Heart left ventricle (tissue), 13 donors: ENCODE measurements around the gene DKK3.

Experiments
- POLR2A ChIP-seq, 2 donors: fragments of 450-650 bp; IDR thresholded peaks; one replicate each; pipeline ENCODE4 v1.6.1; 2017; ENCODE audit warnings: antibody characterized with exemption in 2 of 2, mild to moderate bottlenecking in 2 of 2, moderate library complexity in 2 of 2
- TF ChIP-seq, protein P1 (sequence below), 12 donors: fragments of 200-600 bp; sonication (generic) in 4 of 12; IDR thresholded peaks; one replicate each; pipeline versions ENCODE4 v1.5.0 to v1.8.0; 2018 to 2022; ENCODE audit warnings: antibody characterized with exemption in 12 of 12, mild to moderate bottlenecking in 5 of 12
- donor health status: ischemic (EF 13 %, LVEDD 7.1; RV severe dilation, severe dysfunction).
- donor health status: DM: no; HTN: yes; CAD: no.
- donor health status: DM: no; HTN: no; CAD: no.
- donor health status: ischemic (EF 25% LVEDD 6.9; RV normal size, moderate dysfunction).
- donor health status: ischemic (EF 25% LVEDD 5.7; RV mildly dilated, moderate dysfunction).
- donor health status: ischemic (EF 35%, LVEDD 5.7; RV mildly dilated, moderate dysfunction).
- donor health status: nonischemic (EF 11% LVEDD 7.7; RV severe dilation, severe dysfunction).
- donor health status: DM: yes; HTN: yes; CAD: no.
- donor health status: PGD.
- donor health status: ischemic (EF 29% LVEDD 5.4; RV normal size, mild dysfunction).
- donor health status: nonischemic (EF 23%, LVEDD 6.1; RV moderate dilation, normal function).

DNA sequence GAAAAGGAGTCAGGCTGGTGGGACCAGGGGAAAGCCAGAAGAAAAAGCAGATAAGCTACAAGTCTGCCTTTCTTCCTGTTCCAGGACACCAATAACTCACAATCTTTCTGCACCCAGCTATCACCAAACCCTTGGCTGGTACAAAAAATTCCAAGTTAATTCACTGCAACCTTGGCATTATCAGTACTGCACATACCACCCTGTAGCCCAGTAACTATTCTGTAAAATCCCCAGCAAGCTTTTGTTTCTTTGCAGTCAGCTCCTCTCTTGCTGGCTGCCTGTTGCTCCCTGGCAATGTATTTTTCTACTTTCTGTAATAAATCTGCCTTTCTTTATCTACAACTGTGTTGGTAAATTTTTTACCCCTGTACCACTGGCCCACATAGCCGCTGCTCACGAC lies 20.7 kb upstream of the DKK3 start:
- TF ChIP-seq POLR2A (IDR thresholded peaks at IDR 0.05) = no peak
- TF ChIP-seq, protein P1, sequence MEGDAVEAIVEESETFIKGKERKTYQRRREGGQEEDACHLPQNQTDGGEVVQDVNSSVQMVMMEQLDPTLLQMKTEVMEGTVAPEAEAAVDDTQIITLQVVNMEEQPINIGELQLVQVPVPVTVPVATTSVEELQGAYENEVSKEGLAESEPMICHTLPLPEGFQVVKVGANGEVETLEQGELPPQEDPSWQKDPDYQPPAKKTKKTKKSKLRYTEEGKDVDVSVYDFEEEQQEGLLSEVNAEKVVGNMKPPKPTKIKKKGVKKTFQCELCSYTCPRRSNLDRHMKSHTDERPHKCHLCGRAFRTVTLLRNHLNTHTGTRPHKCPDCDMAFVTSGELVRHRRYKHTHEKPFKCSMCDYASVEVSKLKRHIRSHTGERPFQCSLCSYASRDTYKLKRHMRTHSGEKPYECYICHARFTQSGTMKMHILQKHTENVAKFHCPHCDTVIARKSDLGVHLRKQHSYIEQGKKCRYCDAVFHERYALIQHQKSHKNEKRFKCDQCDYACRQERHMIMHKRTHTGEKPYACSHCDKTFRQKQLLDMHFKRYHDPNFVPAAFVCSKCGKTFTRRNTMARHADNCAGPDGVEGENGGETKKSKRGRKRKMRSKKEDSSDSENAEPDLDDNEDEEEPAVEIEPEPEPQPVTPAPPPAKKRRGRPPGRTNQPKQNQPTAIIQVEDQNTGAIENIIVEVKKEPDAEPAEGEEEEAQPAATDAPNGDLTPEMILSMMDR (IDR thresholded peaks at IDR 0.05) = no peak
